Ishikawa (cell line): ENCODE measurements around the gene KLHL34.

Experiments used
- CEBPB ChIP-seq: IDR thresholded peaks from 2 replicates; pipeline ENCODE4 v1.6.1; 2012
- EP300 ChIP-seq: IDR thresholded peaks from 2 replicates; pipeline ENCODE4 v1.6.1; 2012; ENCODE audit warnings: borderline replicate concordance
- USF1 ChIP-seq: IDR thresholded peaks from 2 replicates; pipeline ENCODE4 v1.6.1; 2012
- ZBTB7A ChIP-seq: IDR thresholded peaks from 2 replicates; pipeline ENCODE4 v1.6.1; 2012; ENCODE audit warnings: low read depth

GRCh38 chrX:21657318-21658151, 595 bp downstream of the KLHL34 start:
- TF ChIP-seq EP300 (no peak), CEBPB (no peak), USF1 (no peak), ZBTB7A (no peak)
